Neuronal stem cell (in vitro differentiated cells): ENCODE data around the gene GATAD2B.

Experiments used
- DNase-seq: peaks from one replicate; pipeline ENCODE4 v3.0.0-alpha.2; 2013; ENCODE audit warnings: low spot score
- H2AFZ ChIP-seq: one replicate; pipeline ENCODE4 v1.6.1; 2013; ENCODE audit warnings: mild to moderate bottlenecking, low read length, inconsistent platforms
- H2AK5ac ChIP-seq: 2 replicates; pipeline ENCODE4 v1.6.1; 2013; ENCODE audit warnings: low read depth, mild to moderate bottlenecking, inconsistent platforms, low read length, moderate library complexity, mixed read lengths
- H2BK120ac ChIP-seq: 2 replicates; pipeline ENCODE4 v1.6.1; 2013; ENCODE audit warnings: low read depth, mild to moderate bottlenecking, inconsistent platforms, low read length, moderate library complexity, mixed read lengths
- H2BK12ac ChIP-seq: one replicate; pipeline ENCODE4 v1.6.1; 2013; ENCODE audit warnings: low read length, inconsistent platforms
- H2BK15ac ChIP-seq: 2 replicates; pipeline ENCODE4 v1.6.1; 2013; ENCODE audit warnings: mild to moderate bottlenecking, low read length, inconsistent platforms, mixed read lengths
- H2BK5ac ChIP-seq: one replicate; pipeline ENCODE4 v1.6.1; 2013; ENCODE audit warnings: inconsistent platforms, mild to moderate bottlenecking, low read length, moderate library complexity
- H3K14ac ChIP-seq: one replicate; pipeline ENCODE4 v1.6.1; 2013; ENCODE audit warnings: low read length, inconsistent platforms
- H3K18ac ChIP-seq: 2 replicates; pipeline ENCODE4 v1.6.1; 2013; ENCODE audit warnings: low read length, inconsistent platforms
- H3K23ac ChIP-seq: 2 replicates; pipeline ENCODE4 v1.6.1; 2013; ENCODE audit warnings: low read depth, mild to moderate bottlenecking, mixed read lengths, low read length, inconsistent platforms; ENCODE audit not compliant: poor library complexity
- H3K27ac ChIP-seq: replicated peaks from 3 replicates; pipeline ENCODE4 v1.5.1; 2013; ENCODE audit warnings: low read length, inconsistent platforms
- H3K27me3 ChIP-seq, 3 experiments: 2 replicates each; pipeline ENCODE4 v1.6.1; 2013; ENCODE audit warnings: low read length in 3 of 3, mild to moderate bottlenecking in 2 of 3, inconsistent platforms in 1 of 3, low read depth in 1 of 3, mixed read lengths in 1 of 3, moderate library complexity in 1 of 3; ENCODE audit not compliant: control insufficient read depth in 3 of 3, insufficient read depth in 3 of 3
- H3K36me3 ChIP-seq, 2 donors: replicated peaks in 1 of 2; 2 replicates each; pipeline ENCODE4 v1.6.1; 2013; ENCODE audit warnings: low read length in 2 of 2; ENCODE audit not compliant: control insufficient read depth in 2 of 2, insufficient read depth in 2 of 2
- H3K4ac ChIP-seq: 2 replicates; pipeline ENCODE4 v1.6.1; 2013; ENCODE audit warnings: inconsistent platforms, mild to moderate bottlenecking, low read length, moderate library complexity
- H3K4me1 ChIP-seq, 2 donors: 1 replicate in 1 of 2; 2 replicates in 1 of 2; pipeline ENCODE4 v1.6.1; 2013; ENCODE audit warnings: low read length in 2 of 2, low read depth in 1 of 2; ENCODE audit not compliant: control insufficient read depth in 2 of 2, insufficient read depth in 1 of 2
- H3K4me2 ChIP-seq: one replicate; pipeline ENCODE4 v1.6.1; 2013; ENCODE audit warnings: mild to moderate bottlenecking, low read length, inconsistent platforms; ENCODE audit not compliant: insufficient read depth, poor library complexity, severe bottlenecking
- H3K4me3 ChIP-seq, 2 donors: 2 replicates each; pipeline ENCODE4 v1.5.1; 2013; ENCODE audit warnings: low read length in 2 of 2, mild to moderate bottlenecking in 2 of 2, inconsistent platforms in 1 of 2, moderate library complexity in 1 of 2
- H3K79me1 ChIP-seq: one replicate; pipeline ENCODE4 v1.6.1; 2013; ENCODE audit warnings: low read depth, mild to moderate bottlenecking, inconsistent platforms, low read length, moderate library complexity
- H3K9ac ChIP-seq: one replicate; pipeline ENCODE4 v1.6.1; 2013; ENCODE audit warnings: mild to moderate bottlenecking, low read depth, low read length, inconsistent platforms; ENCODE audit not compliant: poor library complexity
- H3K9me3 ChIP-seq, 2 donors: replicated peaks in 1 of 2; 2 replicates each; pipeline versions ENCODE3 to v1.6.1; 2013; ENCODE audit warnings: low read length in 2 of 2, mild to moderate bottlenecking in 2 of 2, inconsistent platforms in 1 of 2, low read depth in 1 of 2, mixed read lengths in 1 of 2, moderate library complexity in 1 of 2; ENCODE audit not compliant: control insufficient read depth in 2 of 2, insufficient read depth in 1 of 2
- H4K8ac ChIP-seq: one replicate; pipeline ENCODE4 v1.6.1; 2013; ENCODE audit warnings: low read depth, mild to moderate bottlenecking, inconsistent platforms, low read length, moderate library complexity
- H4K91ac ChIP-seq: one replicate; pipeline ENCODE4 v1.6.1; 2013; ENCODE audit warnings: low read length, low read depth, mild to moderate bottlenecking, inconsistent platforms; ENCODE audit not compliant: poor library complexity
- WGBS, 2 donors: extraction: QIAGEN DNeasy Blood & Tissue Kit; methylation state at CpG; one replicate each; pipeline ENCODE4 v1.1.7; 2013; ENCODE audit warnings: missing lambda C conversion rate in 2 of 2, mixed read lengths in 1 of 2; ENCODE audit not compliant: insufficient read length in 2 of 2, insufficient replicate concordance in 1 of 2; ENCODE audit errors: extremely low coverage in 2 of 2; 5-methylcytosine and 5-hydroxymethylcytosine counted together

GATAD2B gene

DNA sequence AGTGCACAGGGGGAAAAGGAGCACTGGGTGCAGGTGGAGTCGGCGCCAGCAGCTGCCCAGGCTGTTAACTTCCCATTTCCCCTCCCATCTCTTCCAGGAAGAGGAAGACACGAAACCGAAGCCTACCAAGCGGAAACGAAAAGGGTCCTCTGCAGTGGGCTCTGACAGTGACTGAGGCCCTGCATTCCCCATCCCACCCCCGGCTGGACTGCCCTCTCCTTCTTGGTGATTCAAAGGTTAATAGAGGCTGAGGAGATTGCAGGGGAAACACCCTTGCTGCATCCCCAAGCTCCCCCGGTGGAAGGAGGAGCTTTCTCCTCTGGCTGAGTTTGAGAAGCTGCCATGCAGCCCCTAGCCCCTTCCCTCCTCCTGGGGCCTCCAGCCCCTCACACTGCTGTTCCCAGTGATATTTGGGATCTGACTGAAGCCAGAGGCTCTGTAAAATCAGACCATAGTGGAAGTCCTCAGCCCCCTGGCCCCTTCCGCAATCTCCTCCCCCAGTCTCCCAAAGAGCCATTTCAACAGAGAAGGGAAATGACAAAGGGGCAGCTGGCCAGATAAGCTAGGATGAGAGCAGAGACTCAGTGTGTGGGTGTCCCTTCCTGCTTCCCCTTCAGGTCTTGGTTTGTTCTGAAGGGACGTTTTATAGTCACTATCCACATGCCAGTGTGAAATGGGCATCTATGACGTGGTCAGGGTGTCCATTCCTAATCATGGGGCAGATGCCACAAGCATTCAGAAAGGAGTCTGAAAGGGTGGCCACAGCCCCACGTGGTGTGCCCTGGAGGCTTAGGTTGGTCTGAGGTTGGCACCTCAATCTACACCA is 149.5 kb downstream of the GATAD2B start:
- H3K4me3 ChIP-seq: no peak overlapping the region
- no peak overlapping the region for H3K9ac ChIP-seq
- H2BK120ac ChIP-seq: no peak overlapping the region
- H2AK5ac ChIP-seq: no peak overlapping the region
- peaks cover 0 to 5% (median 0%) of the 10 kb centered on the region in 3 experiments for H3K27me3 ChIP-seq
- H4K8ac ChIP-seq: no peak overlapping the region
- no peak overlapping the region for H2AFZ ChIP-seq
- H3K4me1 ChIP-seq: peaks cover 0 to 7% of the 10 kb centered on the region in 2 donors
- H2BK5ac ChIP-seq: no peak overlapping the region
- H2BK12ac ChIP-seq: no peak overlapping the region
- no peak overlapping the region for H3K18ac ChIP-seq
- peaks cover 5% of the 10 kb centered on the region for H3K79me1 ChIP-seq
- H3K14ac ChIP-seq: no peak overlapping the region
- H3K23ac ChIP-seq: peak overlapping the region; percentile 13
- no peak overlapping the region for H2BK15ac ChIP-seq
- peaks cover 33 to 89% of the 10 kb centered on the region in 2 donors for H3K36me3 ChIP-seq
- no peaks in the 10 kb centered on the region for H3K9me3 ChIP-seq
- WGBS, 2 donors: no CpG with 5 or more reads among the region's 12 CpGs
- no peak overlapping the region for H3K27ac ChIP-seq
- DNase-seq: no peak
- no peak overlapping the region for H3K4ac ChIP-seq
- H4K91ac ChIP-seq: no peak overlapping the region
- H3K4me2 ChIP-seq: no peak overlapping the region

GRCh38 chr1:153771841-153772593 is 150.8 kb downstream of the GATAD2B start:
- WGBS, 2 donors: no CpG with 5 or more reads among the region's 21 CpGs
- no peak overlapping the region for H3K4ac ChIP-seq
- H4K91ac ChIP-seq: no peak overlapping the region
- H3K9me3 ChIP-seq: no peaks in the 10 kb centered on the region
- H3K23ac ChIP-seq: peak overlapping the region; percentile 67
- no peak overlapping the region for H3K9ac ChIP-seq
- H3K4me2 ChIP-seq: no peak overlapping the region
- H3K14ac ChIP-seq: peak overlapping the region; percentile 92
- no peak overlapping the region for H3K4me3 ChIP-seq
- H3K79me1 ChIP-seq: peaks cover 5% of the 10 kb centered on the region
- H3K27ac ChIP-seq: no peak overlapping the region
- no peak overlapping the region for H2BK15ac ChIP-seq
- no peak overlapping the region for H2AFZ ChIP-seq
- peak overlapping the region; percentile 59 for H2AK5ac ChIP-seq
- no peak overlapping the region for H2BK120ac ChIP-seq
- H4K8ac ChIP-seq: no peak overlapping the region
- H3K4me1 ChIP-seq: peaks cover 0 to 7% of the 10 kb centered on the region in 2 donors
- H2BK5ac ChIP-seq: no peak overlapping the region
- no peak overlapping the region for H2BK12ac ChIP-seq
- DNase-seq: peak; percentile 46
- H3K27me3 ChIP-seq: peaks cover 0 to 5% (median 0%) of the 10 kb centered on the region in 3 experiments
- peaks cover 41 to 90% of the 10 kb centered on the region in 2 donors for H3K36me3 ChIP-seq
- no peak overlapping the region for H3K18ac ChIP-seq

DNA sequence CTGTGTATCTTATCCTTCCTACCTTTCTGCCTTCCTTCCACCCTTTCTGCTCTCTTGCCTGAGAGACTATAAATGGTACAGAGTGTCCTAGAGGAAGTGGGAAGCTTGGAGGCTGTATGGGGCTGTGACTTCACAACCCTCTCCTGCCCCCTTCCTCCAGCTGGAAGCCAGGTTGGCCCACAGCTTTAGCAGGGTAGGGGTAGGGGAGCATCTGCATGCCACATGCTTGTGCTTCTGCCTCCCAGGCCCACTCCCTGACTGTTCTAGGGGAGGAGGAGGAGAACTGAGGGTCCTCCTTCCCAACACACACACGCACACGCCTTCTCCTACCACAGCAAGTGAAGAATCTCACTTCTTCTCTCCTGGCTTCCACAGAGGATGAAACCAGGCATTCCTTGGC is 151.5 kb downstream of the GATAD2B start:
- H3K36me3 ChIP-seq: peaks cover 41 to 92% of the 10 kb centered on the region in 2 donors
- H2AK5ac ChIP-seq: no peak overlapping the region
- H3K4me1 ChIP-seq: peaks cover 0 to 4% of the 10 kb centered on the region in 2 donors
- H3K9me3 ChIP-seq: no peaks in the 10 kb centered on the region
- no peak overlapping the region for H4K91ac ChIP-seq
- no peak overlapping the region for H2AFZ ChIP-seq
- no peak overlapping the region for H2BK5ac ChIP-seq
- H3K4me3 ChIP-seq: no peak overlapping the region
- H3K27me3 ChIP-seq: peaks cover 0 to 5% (median 0%) of the 10 kb centered on the region in 3 experiments
- no peak overlapping the region for H3K4ac ChIP-seq
- H3K79me1 ChIP-seq: peaks cover 1% of the 10 kb centered on the region
- no peak overlapping the region for H2BK15ac ChIP-seq
- H3K23ac ChIP-seq: no peak overlapping the region
- H2BK12ac ChIP-seq: no peak overlapping the region
- DNase-seq: no peak
- H3K18ac ChIP-seq: no peak overlapping the region
- H3K27ac ChIP-seq: no peak overlapping the region
- no peak overlapping the region for H3K14ac ChIP-seq
- no CpG with 5 or more reads among the region's 2 CpGs for WGBS, 2 donors
- H4K8ac ChIP-seq: no peak overlapping the region
- no peak overlapping the region for H3K9ac ChIP-seq
- H3K4me2 ChIP-seq: no peak overlapping the region
- no peak overlapping the region for H2BK120ac ChIP-seq

GRCh38 chr1:153770797-153771196 is 152.0 kb downstream of the GATAD2B start:
- Histone ChIP-seq H2BK15ac (no peak overlapping the region), H3K9ac (no peak overlapping the region), H3K4ac (no peak overlapping the region), H3K23ac (no peak overlapping the region), H2AK5ac (no peak overlapping the region), H3K4me3 (no peak overlapping the region), H2BK5ac (no peak overlapping the region), H3K4me1 (peaks cover 0 to 2% of the 10 kb centered on the region in 2 donors), H3K27me3 (peaks cover 0 to 5% (median 0%) of the 10 kb centered on the region in 3 experiments), H3K4me2 (no peak overlapping the region), H3K36me3 (peaks cover 41 to 93% of the 10 kb centered on the region in 2 donors), H3K27ac (no peak overlapping the region), H3K79me1 (peaks cover 1% of the 10 kb centered on the region), H3K14ac (no peak overlapping the region), H3K9me3 (no peaks in the 10 kb centered on the region), H4K91ac (no peak overlapping the region), H4K8ac (no peak overlapping the region), H2BK12ac (no peak overlapping the region), H2BK120ac (no peak overlapping the region), H3K18ac (no peak overlapping the region), H2AFZ (no peak overlapping the region)
- DNase-seq: no peak
- WGBS, 2 donors: no CpG with 5 or more reads among the region's 11 CpGs
